ENCODE measurements around the gene ARHGEF11. TPM values are rescaled to one million over a fixed set of nuclear protein-coding genes. Genes with fewer than 3 reads are reported as not detected.

ARHGEF11 gene
- total and polyA plus RNA-seq, 4 donors: 14.2 to 44.1 (median 31.9) TPM

DNA sequence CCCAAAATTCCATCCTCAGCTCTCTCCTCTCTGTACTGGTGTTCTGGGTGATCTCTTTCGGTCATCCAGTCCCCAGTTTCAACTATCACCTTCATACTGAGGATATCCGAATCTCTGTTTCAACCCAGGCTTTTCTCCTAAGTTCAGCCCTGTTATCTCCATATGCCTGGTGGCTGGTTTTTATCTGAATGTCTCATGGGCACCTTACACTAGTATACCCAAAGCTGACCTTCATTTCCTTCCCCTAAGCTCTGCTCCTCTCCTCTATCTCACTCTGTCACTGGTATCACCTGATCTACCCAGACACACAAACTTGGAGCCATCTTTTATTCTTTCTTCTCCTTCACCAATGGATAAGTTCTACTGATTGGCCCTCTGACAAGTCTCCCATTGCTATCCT lies 72.1 kb downstream of the ARHGEF11 start:
- ATAC-seq (ENCODE audit: insufficient read depth, low FRiP score) (no peak), DNase-seq (no peak)
- H3K36me3 ChIP-seq (ENCODE audit: control insufficient read depth in 4 of 4, insufficient read depth in 4 of 4, low read length in 4 of 4): peaks cover 32 to 48% (median 35%) of the 10 kb centered on the region in 4 donors
- 99 to 100% methylated on average over 2 of the region's 2 CpGs for WGBS, 2 donors
- no peaks in the 10 kb centered on the region for H3K9me3 ChIP-seq (ENCODE audit: control insufficient read depth in 4 of 4, insufficient read depth in 3 of 4, low read length in 3 of 4)
- TF ChIP-seq, protein P1, sequence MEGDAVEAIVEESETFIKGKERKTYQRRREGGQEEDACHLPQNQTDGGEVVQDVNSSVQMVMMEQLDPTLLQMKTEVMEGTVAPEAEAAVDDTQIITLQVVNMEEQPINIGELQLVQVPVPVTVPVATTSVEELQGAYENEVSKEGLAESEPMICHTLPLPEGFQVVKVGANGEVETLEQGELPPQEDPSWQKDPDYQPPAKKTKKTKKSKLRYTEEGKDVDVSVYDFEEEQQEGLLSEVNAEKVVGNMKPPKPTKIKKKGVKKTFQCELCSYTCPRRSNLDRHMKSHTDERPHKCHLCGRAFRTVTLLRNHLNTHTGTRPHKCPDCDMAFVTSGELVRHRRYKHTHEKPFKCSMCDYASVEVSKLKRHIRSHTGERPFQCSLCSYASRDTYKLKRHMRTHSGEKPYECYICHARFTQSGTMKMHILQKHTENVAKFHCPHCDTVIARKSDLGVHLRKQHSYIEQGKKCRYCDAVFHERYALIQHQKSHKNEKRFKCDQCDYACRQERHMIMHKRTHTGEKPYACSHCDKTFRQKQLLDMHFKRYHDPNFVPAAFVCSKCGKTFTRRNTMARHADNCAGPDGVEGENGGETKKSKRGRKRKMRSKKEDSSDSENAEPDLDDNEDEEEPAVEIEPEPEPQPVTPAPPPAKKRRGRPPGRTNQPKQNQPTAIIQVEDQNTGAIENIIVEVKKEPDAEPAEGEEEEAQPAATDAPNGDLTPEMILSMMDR (IDR thresholded peaks at IDR 0.05; ENCODE audit: control extremely low read depth, extremely low read depth): no peak
- H3K9ac ChIP-seq (ENCODE audit: insufficient read depth in 1 of 2, low read length in 2 of 2): no peak overlapping the region
- no peaks in the 10 kb centered on the region for H3K4me1 ChIP-seq (ENCODE audit: control insufficient read depth in 5 of 5, insufficient read depth in 5 of 5, low read length in 5 of 5)
- no peak overlapping the region for H3K4me3 ChIP-seq
- no peaks in the 10 kb centered on the region for H3K27me3 ChIP-seq (ENCODE audit: control insufficient read depth in 3 of 3, insufficient read depth in 3 of 3, low read length in 2 of 3)
- H3K27ac ChIP-seq (ENCODE audit: low read depth in 1 of 2, low read length in 1 of 2): no peak overlapping the region

DNA sequence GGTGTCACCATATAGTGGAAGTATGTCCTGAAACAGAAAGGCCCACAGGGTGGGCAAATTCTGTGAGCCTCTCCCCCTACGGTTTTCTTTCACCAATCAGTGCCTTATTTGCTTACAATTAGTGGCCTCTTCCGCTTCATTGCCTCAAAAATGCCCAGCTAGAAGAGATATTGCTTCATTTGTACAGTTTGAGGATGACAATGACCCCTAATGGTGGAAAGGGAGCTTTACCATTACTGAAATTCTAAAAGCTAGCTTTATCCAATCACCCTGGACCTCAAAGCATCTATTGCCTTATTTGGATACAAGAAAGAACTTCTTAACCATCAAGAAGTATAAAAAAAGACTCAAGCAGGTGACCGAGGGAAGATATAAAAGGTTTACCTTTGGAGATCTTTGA lies 75.5 kb downstream of the ARHGEF11 start:
- ATAC-seq (ENCODE audit: insufficient read depth, low FRiP score) (no peak), DNase-seq (peak in 1 of 3 donors; percentile 6)
- Histone ChIP-seq H3K36me3 (ENCODE audit: control insufficient read depth in 4 of 4, insufficient read depth in 4 of 4, low read length in 4 of 4) (peaks cover 23 to 39% (median 26%) of the 10 kb centered on the region in 4 donors), H3K27ac (ENCODE audit: low read depth in 1 of 2, low read length in 1 of 2) (no peak overlapping the region), H3K9me3 (ENCODE audit: control insufficient read depth in 4 of 4, insufficient read depth in 3 of 4, low read length in 3 of 4) (no peaks in the 10 kb centered on the region), H3K9ac (ENCODE audit: insufficient read depth in 1 of 2, low read length in 2 of 2) (no peak overlapping the region), H3K4me3 (no peak overlapping the region), H3K4me1 (ENCODE audit: control insufficient read depth in 5 of 5, insufficient read depth in 5 of 5, low read length in 5 of 5) (no peaks in the 10 kb centered on the region), H3K27me3 (ENCODE audit: control insufficient read depth in 3 of 3, insufficient read depth in 3 of 3, low read length in 2 of 3) (no peaks in the 10 kb centered on the region)
- 81 to 93% methylated on average over 3 of the region's 3 CpGs for WGBS, 2 donors
- TF ChIP-seq, protein P1 (IDR thresholded peaks at IDR 0.05; ENCODE audit: control extremely low read depth, extremely low read depth): no peak

DNA sequence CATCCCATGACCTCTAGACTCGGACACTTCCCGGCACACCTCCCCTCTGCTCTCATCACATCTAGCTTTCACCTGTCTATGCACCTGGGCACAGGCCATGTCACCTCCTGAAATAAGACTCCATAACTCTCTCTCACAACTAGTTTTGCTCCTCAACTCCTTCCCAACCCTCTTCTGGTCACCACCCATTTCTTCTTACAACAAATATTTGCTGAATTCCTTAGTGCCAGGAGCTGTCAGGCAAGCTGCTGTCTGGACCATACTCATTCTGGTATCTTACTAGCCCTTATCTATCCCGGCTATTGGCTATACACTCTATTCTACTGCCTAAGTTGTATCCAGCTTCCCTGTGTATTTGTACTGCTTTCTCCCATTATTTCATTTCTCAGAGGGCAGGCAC lies 76.0 kb downstream of the ARHGEF11 start:
- 80 to 95% methylated on average over 3 of the region's 3 CpGs for WGBS, 2 donors
- Histone ChIP-seq H3K4me3 (no peak overlapping the region), H3K9ac (ENCODE audit: insufficient read depth in 1 of 2, low read length in 2 of 2) (no peak overlapping the region), H3K27ac (ENCODE audit: low read depth in 1 of 2, low read length in 1 of 2) (no peak overlapping the region), H3K4me1 (ENCODE audit: control insufficient read depth in 5 of 5, insufficient read depth in 5 of 5, low read length in 5 of 5) (no peaks in the 10 kb centered on the region), H3K9me3 (ENCODE audit: control insufficient read depth in 4 of 4, insufficient read depth in 3 of 4, low read length in 3 of 4) (no peaks in the 10 kb centered on the region), H3K27me3 (ENCODE audit: control insufficient read depth in 3 of 3, insufficient read depth in 3 of 3, low read length in 2 of 3) (no peaks in the 10 kb centered on the region), H3K36me3 (ENCODE audit: control insufficient read depth in 4 of 4, insufficient read depth in 4 of 4, low read length in 4 of 4) (peaks cover 23 to 34% (median 25%) of the 10 kb centered on the region in 4 donors)
- TF ChIP-seq, protein P1 (IDR thresholded peaks at IDR 0.05; ENCODE audit: control extremely low read depth, extremely low read depth): no peak
- DNase-seq (no peak), ATAC-seq (ENCODE audit: insufficient read depth, low FRiP score) (no peak)

DNA sequence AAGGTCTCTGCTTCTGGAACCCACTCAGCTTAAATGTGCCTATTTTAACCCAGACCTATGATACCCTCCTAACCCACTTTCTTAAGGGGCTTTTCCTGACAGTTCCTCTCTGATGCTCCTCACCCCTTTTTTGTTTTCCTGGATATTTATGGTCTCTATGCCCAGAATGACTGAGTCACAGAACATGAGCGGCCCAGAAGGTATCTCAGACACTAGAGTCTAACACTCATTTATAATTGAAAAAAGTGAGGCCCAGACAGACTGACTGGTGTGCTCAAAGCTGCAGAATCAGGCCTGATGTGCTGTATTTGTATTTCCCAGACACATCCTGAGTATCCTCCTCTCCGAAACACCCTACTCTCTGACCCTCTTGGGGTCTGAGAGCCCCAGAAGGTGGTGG lies 81.1 kb downstream of the ARHGEF11 start:
- Histone ChIP-seq H3K27ac (ENCODE audit: low read depth in 1 of 2, low read length in 1 of 2) (no peak overlapping the region), H3K36me3 (ENCODE audit: control insufficient read depth in 4 of 4, insufficient read depth in 4 of 4, low read length in 4 of 4) (peaks cover 24 to 35% (median 33%) of the 10 kb centered on the region in 4 donors), H3K4me3 (no peak overlapping the region), H3K9ac (ENCODE audit: insufficient read depth in 1 of 2, low read length in 2 of 2) (no peak overlapping the region), H3K9me3 (ENCODE audit: control insufficient read depth in 4 of 4, insufficient read depth in 3 of 4, low read length in 3 of 4) (no peaks in the 10 kb centered on the region), H3K4me1 (ENCODE audit: control insufficient read depth in 5 of 5, insufficient read depth in 5 of 5, low read length in 5 of 5) (no peaks in the 10 kb centered on the region), H3K27me3 (ENCODE audit: control insufficient read depth in 3 of 3, insufficient read depth in 3 of 3, low read length in 2 of 3) (no peaks in the 10 kb centered on the region)
- ATAC-seq (ENCODE audit: insufficient read depth, low FRiP score): no peak
- DNase-seq: no peak
- TF ChIP-seq, protein P1 (IDR thresholded peaks at IDR 0.05; ENCODE audit: control extremely low read depth, extremely low read depth): no peak
- WGBS, 2 donors: 94 to 98% methylated on average over 2 of the region's 2 CpGs

Measured in lung (tissue), 12 donors.